H7 (cell line): Measurements from ENCODE around the gene PARM1. TPM values are rescaled to one million over a fixed set of nuclear protein-coding genes. Genes with fewer than 3 reads are reported as not detected.

Experiments used
- DNase-seq: peaks from one replicate; pipeline ENCODE4 v3.0.0; 2012
- H3K27me3 ChIP-seq: 2 replicates; pipeline ENCODE4 v1.6.0; 2011; ENCODE audit warnings: mild to moderate bottlenecking, low read length; ENCODE audit not compliant: control insufficient read depth, insufficient read depth
- H3K36me3 ChIP-seq: replicated peaks from 2 replicates; pipeline ENCODE4 v1.5.1; 2011; ENCODE audit warnings: low read length; ENCODE audit not compliant: control insufficient read depth, insufficient read depth
- H3K4me3 ChIP-seq: 2 replicates; pipeline ENCODE4 v1.5.1; 2011; ENCODE audit warnings: low read depth, mild to moderate bottlenecking, control low read depth, low read length, moderate library complexity; ENCODE audit not compliant: insufficient read depth
- total RNA-seq: library from RNA; depleted of rRNA; stranded (reverse); fragments of >200 nt; shearing (Covaris generic); gene quantifications from 2 replicates; pipeline ENCODE4 v1.2.3, GENCODE V29; 2014; rRNA removed

PARM1 gene
- total RNA-seq, result 2.5 TPM in 2 replicates

GRCh38 chr4:74932832-74933561 lies at the start of gene PARM1:
Gene PARM1 (plus strand): TSS chr4:74933116. CDS start chr4:74933328, 212 bp downstream.
- no peaks in the 10 kb centered on the region for H3K36me3 ChIP-seq
- peak within 1 kb of the TSS; percentile 53 for H3K4me3 ChIP-seq
- H3K27me3 ChIP-seq, result peaks cover 26% of the 10 kb centered on the region
- peak; percentile 92 for DNase-seq

DNA sequence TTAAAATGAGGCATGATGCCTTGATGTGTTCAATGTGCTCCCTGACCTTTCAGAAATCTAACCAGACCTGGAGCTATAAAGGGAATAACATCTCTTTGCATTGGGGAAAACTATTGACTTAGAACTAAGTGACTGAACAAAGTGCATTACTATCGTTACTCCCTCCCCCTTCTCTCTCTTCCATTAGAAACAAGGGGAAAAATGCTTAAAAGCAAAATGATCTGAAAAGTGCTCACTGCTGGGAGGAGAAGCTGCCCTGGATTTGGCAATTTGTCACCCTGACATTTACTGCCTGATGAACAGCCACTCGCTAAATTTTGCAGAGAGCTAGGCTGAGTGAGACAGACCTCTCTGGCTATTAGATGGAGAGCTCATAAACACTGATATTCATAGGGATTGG lies 48.6 kb upstream of the PARM1 start:
- Histone ChIP-seq H3K4me3 (no peak overlapping the region), H3K36me3 (no peaks in the 10 kb centered on the region), H3K27me3 (no peaks in the 10 kb centered on the region)
- DNase-seq, result no peak

GRCh38 chr4:74886484-74886883 lies 46.4 kb upstream of the PARM1 start:
- Histone ChIP-seq H3K4me3 (no peak overlapping the region), H3K27me3 (no peaks in the 10 kb centered on the region), H3K36me3 (no peaks in the 10 kb centered on the region)
- no peak for DNase-seq

GRCh38 chr4:74890341-74890740 lies 42.6 kb upstream of the PARM1 start:
- Histone ChIP-seq H3K36me3 (no peaks in the 10 kb centered on the region), H3K27me3 (no peaks in the 10 kb centered on the region), H3K4me3 (no peak overlapping the region)
- no peak for DNase-seq

GRCh38 chr4:74891037-74891436 lies 41.9 kb upstream of the PARM1 start:
- H3K36me3 ChIP-seq, result no peaks in the 10 kb centered on the region
- H3K4me3 ChIP-seq, result no peak overlapping the region
- no peaks in the 10 kb centered on the region for H3K27me3 ChIP-seq
- no peak for DNase-seq

- H3K27me3 ChIP-seq, result no peaks in the 10 kb centered on the region
- DNase-seq, result no peak
- no peak overlapping the region for H3K4me3 ChIP-seq
- no peaks in the 10 kb centered on the region for H3K36me3 ChIP-seq
Measured at GRCh38 chr4:74893171-74893570, 39.7 kb upstream of the PARM1 start.

GRCh38 chr4:74896595-74896994 lies 36.3 kb upstream of the PARM1 start:
- no peak for DNase-seq
- Histone ChIP-seq H3K27me3 (no peaks in the 10 kb centered on the region), H3K36me3 (no peaks in the 10 kb centered on the region), H3K4me3 (no peak overlapping the region)

- Histone ChIP-seq H3K27me3 (no peaks in the 10 kb centered on the region), H3K36me3 (no peaks in the 10 kb centered on the region), H3K4me3 (no peak overlapping the region)
- no peak for DNase-seq
Measured at GRCh38 chr4:74897386-74897785, 35.5 kb upstream of the PARM1 start.

DNA sequence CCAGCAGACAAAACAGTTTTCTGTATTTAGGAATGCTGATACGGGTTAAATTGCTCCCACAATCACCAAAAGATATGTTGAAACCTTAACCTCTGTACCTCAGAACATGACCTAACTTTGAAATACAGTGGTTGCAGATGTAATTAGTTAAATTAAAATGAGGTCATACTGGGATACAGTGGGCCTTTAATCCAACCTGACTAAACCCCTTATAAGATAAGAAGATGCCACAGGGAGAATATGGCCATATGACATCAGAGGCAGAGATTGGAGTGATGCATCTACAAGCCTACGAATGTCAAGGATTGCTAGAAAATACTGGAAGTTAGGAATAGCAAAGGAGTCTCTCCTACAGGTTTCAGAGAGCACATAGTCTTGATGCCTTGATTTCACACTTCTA lies 32.1 kb upstream of the PARM1 start:
- Histone ChIP-seq H3K27me3 (no peaks in the 10 kb centered on the region), H3K36me3 (no peaks in the 10 kb centered on the region), H3K4me3 (no peak overlapping the region)
- DNase-seq, result no peak

DNA sequence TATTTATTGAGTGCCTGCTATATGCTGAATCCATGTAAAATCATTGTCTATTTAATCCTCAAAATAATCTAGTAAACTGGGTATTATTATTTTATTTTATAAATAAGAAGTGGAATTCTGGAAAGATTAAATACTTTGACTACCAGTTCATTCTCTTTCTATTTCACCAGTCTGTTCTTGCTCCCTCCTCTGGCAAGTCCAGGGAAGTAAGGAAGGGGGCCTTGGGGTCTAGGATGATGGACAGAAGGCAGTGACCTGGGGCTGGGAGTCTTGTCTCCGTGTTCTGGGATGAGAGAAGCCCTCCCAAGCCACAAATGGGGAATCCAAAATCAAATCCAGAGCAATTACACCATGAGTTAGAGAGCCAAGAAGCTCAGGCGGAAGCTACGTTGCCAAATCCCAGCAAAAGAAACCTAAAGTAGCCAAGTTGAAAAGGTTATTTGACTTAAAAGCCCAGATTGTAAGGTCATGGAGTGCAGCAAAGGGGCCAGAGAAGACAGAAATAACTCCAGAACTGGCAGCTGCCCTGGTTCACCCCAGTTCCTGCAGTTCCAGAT lies 28.3 kb upstream of the PARM1 start:
- H3K36me3 ChIP-seq, result no peaks in the 10 kb centered on the region
- H3K4me3 ChIP-seq, result no peak overlapping the region
- no peaks in the 10 kb centered on the region for H3K27me3 ChIP-seq
- DNase-seq, result peak; percentile 16

DNA sequence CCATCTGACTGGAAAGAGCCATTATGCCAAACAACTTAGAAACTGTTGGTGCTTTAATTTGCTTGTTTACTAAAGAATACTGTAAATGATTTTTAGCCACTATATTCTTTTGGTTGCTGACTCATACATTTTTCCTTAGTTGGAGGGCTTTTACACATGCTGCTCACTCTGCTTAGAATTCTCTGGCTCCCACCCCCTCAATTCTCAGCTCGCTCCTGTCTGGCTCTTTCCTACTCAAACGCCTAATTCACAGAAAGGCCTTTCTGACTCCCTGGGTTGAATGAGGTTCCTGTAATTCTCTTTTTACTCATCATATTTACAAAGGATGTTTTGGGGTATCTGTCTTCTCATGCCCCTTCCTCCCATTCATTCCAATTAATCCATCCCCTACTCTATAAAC lies 26.1 kb upstream of the PARM1 start:
- H3K36me3 ChIP-seq, result no peaks in the 10 kb centered on the region
- H3K27me3 ChIP-seq, result no peaks in the 10 kb centered on the region
- no peak overlapping the region for H3K4me3 ChIP-seq
- DNase-seq, result no peak

GRCh38 chr4:74919783-74920182 lies 13.1 kb upstream of the PARM1 start:
- DNase-seq, result no peak
- H3K36me3 ChIP-seq, result no peaks in the 10 kb centered on the region
- no peak overlapping the region for H3K4me3 ChIP-seq
- H3K27me3 ChIP-seq, result no peaks in the 10 kb centered on the region

GRCh38 chr4:74920704-74921103 lies 12.2 kb upstream of the PARM1 start:
- no peak for DNase-seq
- H3K4me3 ChIP-seq, result no peak overlapping the region
- no peaks in the 10 kb centered on the region for H3K36me3 ChIP-seq
- H3K27me3 ChIP-seq, result no peaks in the 10 kb centered on the region

GRCh38 chr4:74921490-74921889 lies 11.4 kb upstream of the PARM1 start:
- no peak overlapping the region for H3K4me3 ChIP-seq
- no peaks in the 10 kb centered on the region for H3K27me3 ChIP-seq
- no peak for DNase-seq
- H3K36me3 ChIP-seq, result no peaks in the 10 kb centered on the region

DNA sequence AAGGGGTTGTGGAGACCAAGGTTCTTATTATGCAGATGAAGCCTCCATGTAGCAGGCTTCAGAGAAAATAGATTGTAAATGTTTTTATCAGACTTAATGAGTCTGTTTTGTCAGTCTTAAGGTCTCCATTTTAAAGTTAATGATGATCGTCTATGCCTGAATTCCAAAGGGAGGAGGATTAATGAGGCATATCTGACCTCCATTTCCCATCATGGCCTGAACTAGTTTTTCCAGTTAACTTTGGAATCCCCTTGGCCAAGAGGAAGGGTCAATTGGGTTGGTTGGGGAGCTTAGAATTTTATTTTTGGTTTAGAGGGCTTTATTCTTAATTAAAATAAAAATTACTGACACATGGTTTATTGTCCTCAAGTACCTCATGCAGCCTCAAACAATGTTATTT lies 6.9 kb upstream of the PARM1 start:
- no peak overlapping the region for H3K4me3 ChIP-seq

More for the DNA sequence above, 6.9 kb upstream of the PARM1 start:
- Histone ChIP-seq H3K36me3 (no peaks in the 10 kb centered on the region), H3K27me3 (no peaks in the 10 kb centered on the region)
- no peak for DNase-seq
